Erythroblast (primary cell): ENCODE measurements around the gene ANKS3.
A peak's percentile ranks its signal among the peaks of the same experiment; 100 is the strongest.

Experiments used
- DNase-seq, 2 experiments: peaks; one replicate each; lab custom pipeline; 2025; lab: John Stamatoyannopoulos, UW
- GATA1 ChIP-seq: IDR thresholded peaks from 2 replicates; pipeline ENCODE4 v1.6.1; 2011; ENCODE audit warnings: low read depth, mild to moderate bottlenecking, control low read depth, low read length, moderate library complexity
- POLR2A ChIP-seq: IDR thresholded peaks from 2 replicates; pipeline ENCODE4 v1.6.1; 2011; ENCODE audit warnings: mild to moderate bottlenecking, low read length

ANKS3 gene, protein sequence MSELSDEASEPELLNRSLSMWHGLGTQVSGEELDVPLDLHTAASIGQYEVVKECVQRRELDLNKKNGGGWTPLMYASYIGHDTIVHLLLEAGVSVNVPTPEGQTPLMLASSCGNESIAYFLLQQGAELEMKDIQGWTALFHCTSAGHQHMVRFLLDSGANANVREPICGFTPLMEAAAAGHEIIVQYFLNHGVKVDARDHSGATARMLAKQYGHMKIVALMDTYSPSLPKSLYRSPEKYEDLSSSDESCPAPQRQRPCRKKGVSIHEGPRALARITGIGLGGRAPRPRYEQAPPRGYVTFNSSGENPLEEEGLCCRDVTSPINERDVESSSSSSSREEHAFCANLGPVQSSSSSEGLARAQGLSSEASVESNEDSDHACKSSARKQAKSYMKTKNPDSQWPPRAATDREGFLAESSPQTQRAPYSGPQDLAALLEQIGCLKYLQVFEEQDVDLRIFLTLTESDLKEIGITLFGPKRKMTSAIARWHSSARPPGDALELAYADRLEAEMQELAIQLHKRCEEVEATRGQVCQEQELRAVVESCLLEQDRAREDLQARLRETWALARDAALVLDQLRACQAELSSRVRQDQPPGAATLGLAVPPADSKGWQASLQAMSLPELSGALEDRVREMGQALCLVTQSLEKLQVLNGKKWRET

DNA sequence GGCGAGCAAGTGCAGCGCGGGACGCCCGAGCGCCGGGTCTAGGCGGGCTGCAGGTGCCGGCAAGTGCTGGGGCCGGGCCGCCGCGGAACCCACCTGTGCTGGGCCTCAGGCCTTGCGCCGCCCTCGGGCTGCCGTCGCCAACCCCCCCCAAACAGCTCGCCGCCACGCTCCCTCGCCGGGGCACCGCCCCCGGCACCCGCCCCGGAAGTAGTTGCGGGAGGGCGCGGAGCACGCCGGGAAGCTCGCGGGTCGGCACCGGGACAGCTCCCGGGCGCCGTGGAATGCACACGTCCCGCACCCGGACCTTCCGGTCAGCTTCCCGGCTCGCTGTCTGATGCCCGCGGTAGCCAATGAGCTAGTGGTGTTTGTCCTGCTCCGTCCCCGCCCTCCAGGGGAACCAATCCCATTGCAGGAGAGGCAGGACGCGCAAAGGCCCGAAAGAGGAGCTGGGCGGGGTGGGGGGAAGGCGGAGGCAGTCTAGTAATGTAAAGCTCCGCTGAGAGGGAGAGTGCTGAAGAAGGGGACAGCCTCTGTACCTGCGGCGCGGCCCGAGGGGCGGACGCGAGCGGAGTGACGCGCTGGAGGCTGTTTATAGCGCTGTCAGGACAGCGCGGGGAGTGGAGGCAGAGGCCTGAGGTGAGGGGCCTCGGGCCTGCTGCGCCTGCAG lies at the start of gene ANKS3, which contains the start of gene DNAAF8:
ANKS3 (minus strand) TSS at position 209 of the 667 bp plus-strand sequence. CDS start 4,122 bp downstream, outside the sequence.
DNAAF8 (plus strand) TSS at position 475 of the 667 bp plus-strand sequence. CDS start 1,978 bp downstream, outside the sequence.
- no peak for TF ChIP-seq GATA1
- TF ChIP-seq POLR2A = peak; percentile 45

DNA sequence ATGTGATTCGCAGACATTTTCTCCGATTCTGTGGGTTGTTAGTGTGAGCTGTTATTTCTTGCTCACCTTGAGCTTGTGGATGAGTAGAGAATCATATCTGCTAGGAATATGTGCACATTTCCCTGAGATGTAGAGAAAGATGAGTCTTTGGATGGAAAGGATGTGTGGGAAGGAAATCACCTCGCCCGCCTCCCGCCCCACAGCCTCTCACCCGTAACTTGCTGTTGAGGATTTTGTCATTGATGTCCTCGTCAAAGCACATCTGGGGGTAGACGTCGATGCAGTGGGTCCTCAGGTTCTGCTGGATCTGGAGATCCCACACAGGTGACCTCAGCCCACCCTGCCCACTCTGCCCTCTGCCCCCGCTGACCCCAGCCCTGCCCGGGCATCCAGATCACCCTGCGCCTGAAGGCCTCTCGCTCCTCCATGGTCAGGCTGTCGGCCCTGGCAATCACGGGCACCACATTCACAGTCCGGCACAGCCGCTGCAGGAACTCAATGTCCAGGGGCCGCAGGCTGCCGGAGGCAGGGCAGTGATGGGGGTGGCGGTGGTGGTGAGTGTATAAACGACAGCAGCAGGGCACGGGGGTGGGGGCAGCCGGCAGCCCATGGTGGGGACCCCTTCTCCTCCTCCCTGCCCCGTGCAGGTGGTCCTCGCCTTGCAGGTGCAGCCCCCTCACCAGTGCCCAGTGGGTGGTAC lies 49.3 kb upstream of the ANKS3 start:
- DNase-seq = no peak
- TF ChIP-seq GATA1 = no peak
- TF ChIP-seq POLR2A = no peak

More for the DNA sequence above, at the start of gene ANKS3, which contains the start of gene DNAAF8:
- peak; percentile 93 to 94 for DNase-seq

DNA sequence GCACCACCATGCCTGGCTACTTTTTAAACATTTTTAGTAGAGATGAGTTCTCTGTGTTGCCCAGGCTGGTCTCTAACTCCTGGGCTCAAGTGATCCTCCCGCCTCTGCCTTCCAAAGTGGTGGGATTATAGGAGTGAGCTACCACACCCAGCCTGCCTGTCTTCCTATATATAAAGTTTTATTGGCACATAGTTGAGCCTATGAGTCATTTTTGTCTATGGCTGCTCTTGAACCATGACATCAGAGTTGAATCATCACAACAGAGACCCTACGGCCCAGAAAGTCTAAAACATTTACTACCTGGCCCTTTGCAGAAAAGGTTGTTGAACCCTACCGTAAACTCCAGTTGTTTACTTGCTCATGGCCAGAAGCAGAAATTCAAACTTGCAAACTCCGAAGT lies 46.2 kb upstream of the ANKS3 start:
- TF ChIP-seq GATA1 (no peak), POLR2A (no peak)
- no peak for DNase-seq

DNA sequence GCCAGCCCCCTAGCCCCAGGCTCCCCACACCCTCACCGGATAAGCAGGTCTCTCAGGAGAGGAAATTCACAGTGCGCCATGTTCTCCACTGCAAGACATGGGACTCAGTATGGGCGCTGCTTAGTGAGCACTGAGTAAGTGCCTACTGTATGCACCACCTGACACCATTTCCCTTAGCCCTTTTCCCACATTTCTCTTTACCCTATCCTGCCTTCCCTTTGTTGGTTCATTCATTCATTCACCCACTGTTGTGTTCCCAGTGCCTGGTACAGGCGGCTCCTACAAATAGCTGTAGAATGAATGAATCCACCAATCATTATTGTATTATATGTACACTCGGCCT lies 44.0 kb upstream of the ANKS3 start:
- DNase-seq = no peak
- TF ChIP-seq GATA1 (no peak), POLR2A (no peak)

DNA sequence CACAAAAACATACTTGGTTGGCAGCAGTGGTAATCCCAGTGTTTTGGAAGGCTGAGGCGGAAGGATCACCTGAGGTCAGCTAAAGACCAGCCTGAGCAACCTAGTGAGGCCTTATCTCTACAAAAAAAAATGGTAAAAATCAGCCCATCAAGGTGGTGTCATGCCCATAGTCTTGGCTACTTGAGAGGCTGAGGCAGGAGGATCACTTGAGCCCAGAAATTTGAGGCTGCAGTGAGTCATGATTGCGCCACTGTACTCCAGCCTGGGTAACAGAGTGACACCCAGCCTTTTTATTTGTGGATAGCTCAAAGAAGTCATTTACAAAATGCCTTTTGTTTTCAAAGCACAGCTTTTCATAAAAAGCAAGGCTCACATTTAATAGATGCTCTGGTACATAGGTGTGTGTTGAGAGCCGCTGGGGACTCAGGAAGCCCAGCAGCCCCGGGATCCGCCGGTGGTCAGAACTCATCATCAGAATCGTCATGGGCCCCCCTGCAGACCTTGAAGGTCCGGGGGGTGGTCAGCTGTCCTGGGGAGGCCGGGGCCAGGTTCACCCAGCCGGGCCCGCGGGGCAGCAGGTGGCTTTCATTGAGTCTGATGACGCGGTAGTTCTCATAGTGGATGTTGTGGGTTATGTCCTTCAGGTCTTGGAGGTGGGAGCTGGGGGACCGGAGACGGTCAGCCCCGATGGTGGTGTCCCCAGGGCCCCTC lies 43.4 kb upstream of the ANKS3 start:
- DNase-seq = no peak
- TF ChIP-seq GATA1 = no peak
- TF ChIP-seq POLR2A = no peak

DNA sequence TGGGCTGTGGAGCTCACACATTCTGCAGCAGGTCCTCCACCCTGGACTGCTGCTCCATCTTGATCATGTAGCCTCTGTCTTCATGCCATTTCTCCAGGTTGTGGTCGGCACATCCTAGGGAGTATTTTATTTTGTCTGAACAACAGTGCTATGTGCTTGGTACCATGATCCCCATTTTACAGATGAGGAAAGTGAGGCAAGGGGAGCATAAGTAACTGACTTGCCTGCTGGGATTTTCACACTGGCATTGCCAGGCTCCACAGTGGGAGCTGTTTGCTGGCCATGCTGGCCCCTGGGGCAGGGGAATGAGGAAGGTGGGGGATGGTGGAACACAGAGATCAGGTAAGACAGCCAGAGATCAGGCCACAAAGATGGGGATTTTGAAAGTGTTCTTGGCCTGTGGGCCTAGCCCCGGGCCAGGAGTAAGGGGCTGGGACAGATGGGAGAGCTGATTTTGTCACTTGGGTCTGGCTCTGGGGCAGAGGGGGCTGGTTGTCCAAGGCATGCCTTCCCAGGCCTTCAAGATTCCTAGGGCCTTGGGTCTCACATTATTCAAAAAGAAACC lies 42.2 kb upstream of the ANKS3 start:
- TF ChIP-seq GATA1 (no peak), POLR2A (no peak)
- no peak for DNase-seq

DNA sequence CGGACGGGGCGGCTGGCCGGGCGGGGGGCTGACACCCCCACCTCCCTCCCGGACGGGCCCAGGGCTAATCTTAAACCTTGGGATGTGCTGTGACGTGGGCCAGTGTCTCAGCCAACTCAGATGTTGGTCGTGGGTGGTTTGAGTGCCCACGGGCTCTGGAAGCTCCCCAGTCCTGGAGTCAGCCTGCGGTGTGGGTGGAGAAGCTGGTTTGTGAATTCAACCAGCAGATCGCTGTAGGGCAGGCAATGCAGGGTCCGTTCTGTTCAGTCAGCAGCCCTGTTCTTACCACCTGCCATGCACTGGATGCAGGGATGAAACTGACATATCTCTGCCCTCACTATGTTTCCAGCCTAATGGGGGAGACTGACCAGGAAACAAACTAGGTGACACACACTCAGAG lies 40.9 kb upstream of the ANKS3 start:
- TF ChIP-seq POLR2A (no peak), GATA1 (no peak)
- no peak for DNase-seq

DNA sequence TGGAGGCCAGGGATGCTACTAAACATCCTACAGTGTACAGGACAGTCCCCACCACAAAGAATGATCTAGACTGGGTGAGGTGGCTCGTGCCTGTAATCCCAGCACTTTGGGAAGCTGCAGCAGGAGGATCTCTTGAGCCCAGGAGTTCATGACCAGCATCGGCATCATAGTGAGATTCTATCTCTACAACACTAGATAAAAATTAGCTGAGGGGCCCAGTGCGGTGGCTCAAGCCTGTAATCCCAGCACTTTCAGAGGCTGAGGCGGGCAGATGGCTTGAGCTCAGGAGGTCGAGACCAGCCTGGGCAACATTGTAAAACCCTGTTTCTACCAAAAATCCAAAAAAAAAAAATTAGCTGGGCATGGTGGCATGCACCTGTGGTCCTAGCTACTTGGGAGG lies 38.3 kb upstream of the ANKS3 start:
- no peak for DNase-seq
- TF ChIP-seq GATA1 (no peak), POLR2A (no peak)

DNA sequence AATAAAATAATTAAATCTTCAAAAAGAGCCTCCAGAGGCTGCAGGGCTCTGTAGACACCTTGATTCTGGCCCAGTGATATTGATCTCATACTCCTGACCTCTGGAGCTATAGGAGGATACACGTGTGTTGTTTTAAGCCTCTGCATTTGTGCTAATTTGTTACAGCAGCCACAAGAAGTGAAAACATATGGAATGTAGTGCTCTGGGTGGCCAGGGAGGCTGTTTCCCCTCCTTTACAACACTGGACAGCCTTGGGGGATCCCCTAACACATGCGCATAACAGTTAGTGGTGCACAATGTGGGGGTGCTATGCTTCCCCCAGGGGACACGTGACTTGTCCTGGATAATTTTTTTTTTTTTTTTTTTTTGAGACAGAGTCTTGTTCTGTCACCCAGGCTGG lies 37.6 kb upstream of the ANKS3 start:
- TF ChIP-seq GATA1 (no peak), POLR2A (no peak)

DNA sequence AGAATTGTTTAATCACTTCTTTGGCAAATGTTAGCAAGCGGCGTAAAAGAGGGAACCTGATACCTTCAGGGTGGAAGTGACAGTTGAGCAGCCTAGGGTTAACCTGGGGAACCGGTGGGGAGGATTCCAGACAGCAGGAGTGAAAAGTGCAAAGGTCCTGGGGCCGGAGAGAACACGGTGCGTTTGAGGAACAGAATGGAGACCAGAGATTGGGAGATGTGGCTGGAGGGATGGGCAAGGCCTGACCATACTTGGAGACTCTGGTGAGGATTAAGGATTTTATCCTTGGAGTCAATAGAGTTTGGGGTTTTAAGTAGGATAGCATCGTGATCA lies 35.2 kb upstream of the ANKS3 start:
- no peak for DNase-seq
- TF ChIP-seq GATA1 = no peak
- no peak for TF ChIP-seq POLR2A

More for the DNA sequence above, 37.6 kb upstream of the ANKS3 start:
- no peak for DNase-seq

DNA sequence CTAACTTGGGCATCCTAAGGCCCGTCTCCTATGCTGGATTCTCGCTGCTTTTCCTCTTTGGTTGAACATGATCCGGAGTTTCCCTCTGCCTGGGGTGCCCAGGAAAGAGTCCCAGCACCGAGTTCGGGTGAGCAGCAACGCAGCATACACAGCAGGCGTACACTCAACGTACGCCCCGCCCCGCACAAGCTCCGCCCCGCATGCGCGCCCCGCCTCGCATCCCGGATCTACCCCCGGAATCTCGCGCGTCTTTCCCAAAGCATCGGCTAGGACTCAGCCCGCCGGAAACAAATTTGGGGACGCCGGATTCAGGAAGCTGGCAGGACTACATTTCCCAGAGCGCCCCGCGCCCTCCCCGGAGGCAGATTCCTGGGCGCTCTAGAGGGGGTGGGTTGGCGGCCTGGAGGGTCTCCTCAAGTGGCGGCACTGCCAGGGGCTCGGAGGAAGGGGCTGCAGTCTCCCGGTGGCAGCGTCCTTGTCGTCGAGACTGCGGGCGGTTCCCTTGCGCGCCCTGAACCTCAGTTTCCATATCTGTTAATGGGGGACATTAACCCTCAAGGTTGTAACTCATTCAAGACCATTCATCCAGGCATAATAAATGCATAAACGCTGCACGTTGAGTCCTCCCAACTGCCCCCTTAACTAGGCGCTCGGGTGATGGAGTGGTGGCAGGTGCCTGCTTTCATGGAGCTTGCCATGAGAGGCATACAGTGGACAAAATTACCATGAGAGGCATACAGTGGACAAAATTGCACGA lies 34.7 kb upstream of the ANKS3 start:
- no peak for TF ChIP-seq GATA1
- peak; percentile 55 for TF ChIP-seq POLR2A
- DNase-seq = peak; percentile 92

DNA sequence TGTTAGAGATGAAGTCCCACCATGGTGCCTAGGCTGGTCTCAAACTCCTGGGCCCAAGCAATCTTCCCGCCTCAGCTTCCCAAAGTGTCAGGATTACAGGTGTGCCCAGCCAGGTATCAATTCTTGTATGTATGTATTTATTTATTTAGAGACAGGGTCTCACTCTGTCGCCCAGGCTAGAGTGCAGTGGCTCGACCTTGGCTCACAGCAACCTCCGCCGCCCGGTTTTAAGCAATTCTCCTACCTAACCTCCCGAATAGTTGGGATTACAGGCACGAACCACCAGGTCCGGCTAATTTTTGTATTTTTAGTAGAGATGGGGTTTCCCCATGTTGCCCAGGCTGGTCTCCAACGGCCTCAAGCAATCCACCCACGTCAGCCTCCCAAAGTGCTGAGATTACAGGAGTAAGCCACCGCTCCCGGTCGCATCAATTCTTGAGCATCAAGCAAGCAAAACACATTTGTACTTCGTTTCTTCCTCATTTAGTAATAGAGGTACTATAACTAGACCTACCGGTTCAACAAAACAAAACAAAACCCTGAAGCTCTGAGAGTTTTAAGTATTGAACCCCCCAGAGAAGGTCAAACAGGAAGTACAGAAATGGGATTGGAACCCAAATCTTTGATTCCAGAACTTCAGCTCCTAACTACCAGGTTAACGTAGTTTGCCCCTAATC lies 33.9 kb upstream of the ANKS3 start:
- TF ChIP-seq GATA1 (no peak), POLR2A (no peak)
- DNase-seq = peak; percentile 50 to 61
